Neural progenitor cell (in vitro differentiated cells): ENCODE results near the gene ITPR1. TPM values are rescaled to one million over a fixed set of nuclear protein-coding genes. Genes with fewer than 3 reads are reported as not detected.

ENCODE experiments used
- DNase-seq: peaks from one replicate; pipeline ENCODE4 v3.0.0-alpha.2; 2016; ENCODE audit warnings: low spot score
- H2AFZ ChIP-seq: fragments of 200-600 bp; sonication (generic); replicated peaks from 2 replicates; pipeline ENCODE4 v1.6.1; 2016; ENCODE audit warnings: antibody characterized with exemption
- H3F3A ChIP-seq: fragments of 200-600 bp; sonication (generic); 2 replicates; pipeline ENCODE4 v1.6.1; 2016; ENCODE audit warnings: antibody characterized with exemption, low read depth
- H3K27ac ChIP-seq: fragments of 200-600 bp; sonication (generic); 2 replicates; pipeline ENCODE4 v1.5.1; 2016; ENCODE audit warnings: mild to moderate bottlenecking
- H3K27me3 ChIP-seq: fragments of 200-600 bp; sonication (generic); 2 replicates; pipeline ENCODE4 v1.6.1; 2016; ENCODE audit warnings: mild to moderate bottlenecking, moderate library complexity
- H3K36me3 ChIP-seq: fragments of 200-600 bp; sonication (generic); 2 replicates; pipeline ENCODE4 v1.5.1; 2016
- H3K4me1 ChIP-seq: fragments of 200-600 bp; sonication (generic); 2 replicates; pipeline ENCODE4 v1.6.1; 2016; ENCODE audit warnings: mixed run types
- H3K4me2 ChIP-seq: fragments of 200-600 bp; sonication (generic); 2 replicates; pipeline ENCODE4 v1.6.1; 2016
- H3K4me3 ChIP-seq: fragments of 200-600 bp; sonication (generic); 2 replicates; pipeline ENCODE4 v1.5.1; 2016
- H3K79me2 ChIP-seq: fragments of 200-600 bp; sonication (generic); 2 replicates; pipeline ENCODE4 v1.6.1; 2016; ENCODE audit warnings: low read depth
- H3K9ac ChIP-seq: fragments of 200-600 bp; sonication (generic); 2 replicates; pipeline ENCODE4 v1.6.1; 2016
- H3K9me3 ChIP-seq: fragments of 200-600 bp; sonication (generic); 2 replicates; pipeline ENCODE4 v1.5.1; 2016; ENCODE audit warnings: low read depth
- H4K20me1 ChIP-seq: fragments of 200-600 bp; sonication (generic); 2 replicates; pipeline ENCODE4 v1.6.1; 2016; ENCODE audit warnings: low read depth
- H3K27ac Mint-ChIP-seq: 3 replicates; pipeline ENCODE4 v1.8.0; 2021; ENCODE audit warnings: mixed read lengths
- H3K27me3 Mint-ChIP-seq: 2 replicates; pipeline ENCODE4 v1.8.0; 2022; ENCODE audit warnings: low read depth, mild to moderate bottlenecking, inconsistent platforms, moderate library complexity, mixed read lengths; ENCODE audit not compliant: insufficient read depth
- H3K36me3 Mint-ChIP-seq: 3 replicates; pipeline ENCODE4 v1.8.0; 2021; ENCODE audit warnings: mixed read lengths
- H3K4me1 Mint-ChIP-seq: 3 replicates; pipeline ENCODE4 v1.8.0; 2021; ENCODE audit warnings: mixed read lengths
- H3K4me3 Mint-ChIP-seq: 3 replicates; pipeline ENCODE4 v1.8.0; 2021; ENCODE audit warnings: mild to moderate bottlenecking, moderate library complexity, mixed read lengths
- H3K9me3 Mint-ChIP-seq: 3 replicates; pipeline ENCODE4 v1.8.0; 2020; ENCODE audit warnings: mixed read lengths
- CTCF ChIP-seq: fragments of 200-600 bp; sonication (generic); IDR thresholded peaks from 2 replicates; pipeline ENCODE4 v1.5.1; 2017; ENCODE audit warnings: antibody characterized with exemption, mild to moderate bottlenecking
- EZH2 ChIP-seq: fragments of 200-600 bp; sonication (generic); IDR thresholded peaks from 2 replicates; pipeline ENCODE4 v1.6.1; 2017; ENCODE audit warnings: antibody characterized with exemption, mild to moderate bottlenecking, moderate library complexity
- EZH2phosphoT487 ChIP-seq: fragments of 200-600 bp; sonication (generic); IDR thresholded peaks from 2 replicates; pipeline ENCODE4 v1.6.1; 2017; ENCODE audit warnings: antibody characterized with exemption
- total RNA-seq: library from RNA; depleted of rRNA; stranded (reverse); fragments of >200 nt; gene quantifications from 2 replicates; pipeline ENCODE4 v1.2.3, GENCODE V29; 2015; ENCODE audit warnings: low replicate concordance

The ITPR1 gene
- total RNA-seq, 1 donor from 2014 or later, result 5.0 TPM

DNA sequence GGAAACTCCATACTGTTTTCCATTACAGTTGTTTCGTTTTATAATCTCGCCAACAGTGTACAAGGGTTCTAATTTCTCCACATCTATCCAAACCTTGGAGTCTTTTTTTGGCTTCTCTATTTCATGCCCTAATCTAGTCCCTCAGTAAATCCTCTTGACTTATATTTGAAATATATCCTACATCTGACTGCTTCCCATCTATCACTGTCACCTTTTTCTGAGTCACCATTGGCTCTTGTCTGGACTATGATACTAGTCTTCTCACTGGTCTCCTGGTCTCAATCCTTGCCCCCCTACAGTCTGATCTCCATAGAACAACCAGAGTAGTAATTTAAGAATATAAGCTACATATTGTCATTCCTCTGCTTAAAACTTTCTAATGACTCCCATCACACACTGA lies 80.0 kb downstream of the ITPR1 start:
- H3K27me3 ChIP-seq, result no peaks in the 10 kb centered on the region
- no peak overlapping the region for H3K4me3 ChIP-seq
- H3K4me3 Mint-ChIP-seq, result no peak overlapping the region
- H3K79me2 ChIP-seq, result no peaks in the 10 kb centered on the region
- no peaks in the 10 kb centered on the region for H3K9me3 Mint-ChIP-seq
- H3K36me3 ChIP-seq, result no peaks in the 10 kb centered on the region
- no peak for DNase-seq
- no peaks in the 10 kb centered on the region for H3K36me3 Mint-ChIP-seq
- no peak overlapping the region for H2AFZ ChIP-seq
- no peak overlapping the region for H3K27ac ChIP-seq
- no peak overlapping the region for H3K9ac ChIP-seq
- no peaks in the 10 kb centered on the region for H3K9me3 ChIP-seq
- H4K20me1 ChIP-seq, result no peaks in the 10 kb centered on the region
- no peak overlapping the region for H3K27ac Mint-ChIP-seq
- H3K4me1 ChIP-seq, result no peaks in the 10 kb centered on the region
- H3K4me2 ChIP-seq, result no peak overlapping the region
- peaks cover 4% of the 10 kb centered on the region for H3K4me1 Mint-ChIP-seq
- H3F3A ChIP-seq, result no peaks in the 10 kb centered on the region
- peaks cover 2% of the 10 kb centered on the region for H3K27me3 Mint-ChIP-seq
- TF ChIP-seq EZH2 (no peak), CTCF (no peak), EZH2phosphoT487 (no peak)

DNA sequence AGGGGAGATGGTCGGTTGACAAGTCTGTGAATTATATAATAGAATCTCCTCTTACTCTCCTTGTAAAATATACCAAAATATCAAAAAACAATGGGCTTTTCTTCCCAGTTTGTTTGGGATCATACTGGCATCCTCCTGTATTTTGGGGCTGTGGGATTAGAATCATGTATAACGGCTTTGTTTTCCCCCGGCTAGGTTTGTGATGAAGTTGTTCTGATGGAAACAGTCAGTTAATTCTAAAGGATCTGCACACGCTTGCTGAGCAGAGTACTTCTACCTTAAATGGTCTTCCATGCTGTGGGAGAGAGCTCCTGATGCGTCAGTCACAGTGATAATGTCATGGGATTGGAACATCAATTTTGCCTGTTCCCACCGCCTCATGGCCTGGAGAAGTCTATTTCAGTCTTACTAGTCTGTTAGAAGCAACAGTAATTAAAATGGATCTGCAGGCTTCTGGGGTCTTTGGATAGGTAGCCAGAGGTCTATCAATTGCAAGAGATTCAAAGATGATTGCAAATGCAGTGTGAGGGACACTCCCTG lies 81.3 kb downstream of the ITPR1 start:
- no peak overlapping the region for H3K4me2 ChIP-seq
- TF ChIP-seq CTCF, result no peak
- H3K36me3 ChIP-seq, result no peaks in the 10 kb centered on the region
- no peaks in the 10 kb centered on the region for H3K27me3 ChIP-seq
- no peak overlapping the region for H3K4me3 ChIP-seq
- no peaks in the 10 kb centered on the region for H3F3A ChIP-seq
- H4K20me1 ChIP-seq, result no peaks in the 10 kb centered on the region
- H3K9ac ChIP-seq, result no peak overlapping the region
- Mint-ChIP-seq H3K9me3 (no peaks in the 10 kb centered on the region), H3K4me3 (no peak overlapping the region), H3K4me1 (no peaks in the 10 kb centered on the region), H3K27ac (no peak overlapping the region), H3K27me3 (peaks cover 2% of the 10 kb centered on the region), H3K36me3 (no peaks in the 10 kb centered on the region)
- H3K79me2 ChIP-seq, result no peaks in the 10 kb centered on the region
- no peaks in the 10 kb centered on the region for H3K4me1 ChIP-seq
- H3K27ac ChIP-seq, result no peak overlapping the region
- DNase-seq, result no peak
- H3K9me3 ChIP-seq, result no peaks in the 10 kb centered on the region
- H2AFZ ChIP-seq, result no peak overlapping the region

DNA sequence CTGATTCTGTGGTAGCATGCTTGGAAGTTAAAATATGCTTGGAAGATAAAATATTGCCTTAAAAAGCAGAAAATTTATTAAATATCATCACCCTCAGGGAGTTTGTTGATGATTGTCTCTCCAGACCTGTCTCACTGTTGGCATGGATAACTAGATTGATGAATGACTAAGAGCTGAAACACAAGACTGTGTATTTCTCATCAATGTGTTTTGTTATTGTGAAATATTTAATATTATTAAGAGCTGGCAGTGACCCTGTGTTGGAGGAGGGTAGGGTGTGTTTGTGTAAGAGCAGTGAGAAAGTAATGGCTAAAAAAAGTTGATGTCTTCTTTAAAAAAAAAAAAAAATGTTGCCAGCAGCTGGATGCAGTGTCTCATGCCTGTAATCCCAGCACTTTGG lies 82.2 kb downstream of the ITPR1 start:
- DNase-seq, result no peak
- no peak overlapping the region for H3K27ac Mint-ChIP-seq
- H3K9me3 Mint-ChIP-seq, result no peaks in the 10 kb centered on the region
- Histone ChIP-seq H2AFZ (no peak overlapping the region), H3K27me3 (no peaks in the 10 kb centered on the region), H3K79me2 (no peaks in the 10 kb centered on the region), H3K4me3 (no peak overlapping the region), H3K4me2 (no peak overlapping the region), H4K20me1 (no peaks in the 10 kb centered on the region), H3F3A (no peaks in the 10 kb centered on the region), H3K27ac (no peak overlapping the region), H3K36me3 (no peaks in the 10 kb centered on the region), H3K4me1 (no peaks in the 10 kb centered on the region), H3K9me3 (no peaks in the 10 kb centered on the region), H3K9ac (no peak overlapping the region)
- TF ChIP-seq EZH2phosphoT487 (no peak), CTCF (no peak)
- no peaks in the 10 kb centered on the region for H3K4me1 Mint-ChIP-seq
- no peaks in the 10 kb centered on the region for H3K36me3 Mint-ChIP-seq
- H3K4me3 Mint-ChIP-seq, result no peak overlapping the region
- peaks cover 2% of the 10 kb centered on the region for H3K27me3 Mint-ChIP-seq

DNA sequence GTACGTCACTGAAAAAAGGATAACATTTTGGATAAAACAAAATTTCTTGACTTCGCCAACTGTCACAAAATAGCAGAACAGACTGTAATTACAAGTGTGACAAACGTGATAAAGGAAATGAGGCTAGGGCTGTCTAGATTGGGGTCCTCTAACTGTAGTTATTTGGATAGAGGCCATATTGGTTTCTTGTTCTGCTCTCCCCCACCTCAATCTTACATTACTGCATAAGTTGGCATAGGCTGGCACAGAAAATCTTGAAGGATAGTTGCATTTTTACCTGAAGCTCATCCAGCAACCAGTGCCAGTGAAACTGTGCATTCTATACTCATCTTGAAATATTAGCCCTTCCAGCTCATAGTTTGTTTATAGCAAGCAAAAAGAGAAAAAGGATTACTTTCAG lies 84.6 kb downstream of the ITPR1 start:
- no peak for TF ChIP-seq EZH2
- no peak for TF ChIP-seq EZH2phosphoT487
- no peak for TF ChIP-seq CTCF
- no peaks in the 10 kb centered on the region for H3K36me3 Mint-ChIP-seq

More for the DNA sequence above, 84.6 kb downstream of the ITPR1 start:
- DNase-seq, result no peak
- Histone ChIP-seq H3K27ac (no peak overlapping the region), H4K20me1 (no peaks in the 10 kb centered on the region), H3F3A (no peaks in the 10 kb centered on the region), H3K9me3 (no peaks in the 10 kb centered on the region), H3K4me3 (no peak overlapping the region), H3K4me2 (no peak overlapping the region), H3K36me3 (no peaks in the 10 kb centered on the region), H3K27me3 (no peaks in the 10 kb centered on the region), H3K9ac (no peak overlapping the region), H3K4me1 (peaks cover 3% of the 10 kb centered on the region), H2AFZ (no peak overlapping the region), H3K79me2 (no peaks in the 10 kb centered on the region)
- Mint-ChIP-seq H3K27ac (no peak overlapping the region), H3K27me3 (no peaks in the 10 kb centered on the region), H3K9me3 (no peaks in the 10 kb centered on the region), H3K4me1 (peaks cover 4% of the 10 kb centered on the region), H3K4me3 (no peak overlapping the region)
